ENCODE results near the gene SPHK2.

The SPHK2 gene

DNA sequence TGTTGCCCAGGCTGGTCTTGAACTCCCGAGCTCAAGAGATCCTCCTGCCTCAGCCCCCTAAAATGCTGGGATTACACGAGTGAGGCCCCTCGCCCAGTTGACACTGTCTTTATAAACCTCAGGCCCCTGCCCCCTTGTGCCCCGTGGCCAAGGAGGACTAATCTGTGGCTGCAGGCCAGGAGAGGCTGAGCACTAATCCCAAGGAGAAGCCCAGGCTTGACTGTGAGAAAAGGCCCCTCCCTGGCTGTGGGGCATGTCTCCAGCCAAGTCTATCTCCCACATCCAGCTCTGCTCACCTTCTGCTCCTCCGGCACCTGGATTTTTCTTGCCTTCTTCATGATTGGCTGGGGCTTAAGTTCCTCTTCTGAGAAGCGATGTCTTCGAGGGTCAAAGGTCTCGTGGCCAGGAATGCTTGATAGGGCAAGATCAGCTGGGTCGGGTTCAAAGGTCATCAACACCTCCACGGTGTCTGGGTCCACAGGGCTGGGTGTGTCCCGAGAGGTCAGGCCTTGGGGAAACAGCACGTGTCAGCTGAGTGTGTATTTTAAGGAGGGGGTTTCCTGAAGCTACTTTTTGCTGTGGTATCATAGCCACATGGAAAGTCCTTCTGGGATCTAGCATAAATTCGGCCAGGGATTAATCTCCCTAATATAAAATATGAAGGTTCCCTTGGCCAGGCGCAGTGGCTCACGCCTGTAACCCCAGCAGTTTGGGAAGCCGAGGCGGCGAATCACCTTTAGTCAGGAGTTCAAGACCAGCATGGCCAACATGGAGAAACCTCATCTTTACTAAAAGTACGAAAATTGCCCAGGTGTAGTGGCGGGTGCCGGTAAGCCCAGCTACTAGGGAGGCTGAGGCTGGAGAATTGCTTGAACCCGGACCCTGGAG lies 14.1 kb downstream of the SPHK2 start:
- DNase-seq (ENCODE audit: insufficient read length, low spot score) (no peak), FAIRE-seq (no peak)
- TF ChIP-seq POLR2A (IDR thresholded peaks at IDR 0.05; ENCODE audit: low read depth, low read length) = no peak

DNA sequence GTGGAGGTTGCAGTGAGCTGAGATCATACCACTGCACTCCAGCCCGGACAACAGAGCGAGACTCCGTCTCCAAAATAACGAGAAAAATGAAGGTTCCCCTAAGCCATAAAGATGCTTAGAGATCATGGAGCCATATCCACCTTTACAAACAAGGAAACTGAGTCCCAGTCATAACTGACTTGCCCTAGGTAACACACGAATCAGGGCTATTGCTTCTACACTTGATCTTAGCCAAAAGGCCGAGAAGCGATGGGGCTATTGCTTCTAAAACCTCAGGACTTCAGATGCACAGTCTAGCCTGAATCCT lies 14.7 kb downstream of the SPHK2 start:
- DNase-seq (ENCODE audit: insufficient read length, low spot score) = no peak
- FAIRE-seq = no peak
- TF ChIP-seq POLR2A (IDR thresholded peaks at IDR 0.05; ENCODE audit: low read depth, low read length) = no peak

- DNase-seq (ENCODE audit: insufficient read length, low spot score) (peak; percentile 79), FAIRE-seq (peak; percentile 83)
- TF ChIP-seq POLR2A (IDR thresholded peaks at IDR 0.05; ENCODE audit: low read depth, low read length) = no peak
Measured at GRCh38 chr19:48634424-48635262, 15.3 kb downstream of the SPHK2 start.

GRCh38 chr19:48635263-48635965 lies 16.1 kb downstream of the SPHK2 start:
- DNase-seq (ENCODE audit: insufficient read length, low spot score) = no peak
- FAIRE-seq = no peak
- peak; percentile 16; the same call in 1 of the 2 replicates for TF ChIP-seq POLR2A (IDR thresholded peaks at IDR 0.05; ENCODE audit: low read depth, low read length)

- DNase-seq (ENCODE audit: insufficient read length, low spot score) (no peak), FAIRE-seq (no peak)
- no peak for TF ChIP-seq POLR2A (IDR thresholded peaks at IDR 0.05; ENCODE audit: low read depth, low read length)
Measured at GRCh38 chr19:48635966-48636858, 16.9 kb downstream of the SPHK2 start.

GRCh38 chr19:48636859-48637448 lies 17.6 kb downstream of the SPHK2 start, which contains the start of gene DBP:
DBP (minus strand) TSS chr19:48637379; CDS start chr19:48636994, 385 bp downstream.
- TF ChIP-seq POLR2A (IDR thresholded peaks at IDR 0.05; ENCODE audit: low read depth, low read length) = no peak
- DNase-seq (ENCODE audit: insufficient read length, low spot score) (no peak), FAIRE-seq (no peak)

GRCh38 chr19:48637449-48637947 lies 18.2 kb downstream of the SPHK2 start:
- FAIRE-seq (peak; percentile 15), DNase-seq (ENCODE audit: insufficient read length, low spot score) (peak; percentile 81)
- no peak for TF ChIP-seq POLR2A (IDR thresholded peaks at IDR 0.05; ENCODE audit: low read depth, low read length)

DNA sequence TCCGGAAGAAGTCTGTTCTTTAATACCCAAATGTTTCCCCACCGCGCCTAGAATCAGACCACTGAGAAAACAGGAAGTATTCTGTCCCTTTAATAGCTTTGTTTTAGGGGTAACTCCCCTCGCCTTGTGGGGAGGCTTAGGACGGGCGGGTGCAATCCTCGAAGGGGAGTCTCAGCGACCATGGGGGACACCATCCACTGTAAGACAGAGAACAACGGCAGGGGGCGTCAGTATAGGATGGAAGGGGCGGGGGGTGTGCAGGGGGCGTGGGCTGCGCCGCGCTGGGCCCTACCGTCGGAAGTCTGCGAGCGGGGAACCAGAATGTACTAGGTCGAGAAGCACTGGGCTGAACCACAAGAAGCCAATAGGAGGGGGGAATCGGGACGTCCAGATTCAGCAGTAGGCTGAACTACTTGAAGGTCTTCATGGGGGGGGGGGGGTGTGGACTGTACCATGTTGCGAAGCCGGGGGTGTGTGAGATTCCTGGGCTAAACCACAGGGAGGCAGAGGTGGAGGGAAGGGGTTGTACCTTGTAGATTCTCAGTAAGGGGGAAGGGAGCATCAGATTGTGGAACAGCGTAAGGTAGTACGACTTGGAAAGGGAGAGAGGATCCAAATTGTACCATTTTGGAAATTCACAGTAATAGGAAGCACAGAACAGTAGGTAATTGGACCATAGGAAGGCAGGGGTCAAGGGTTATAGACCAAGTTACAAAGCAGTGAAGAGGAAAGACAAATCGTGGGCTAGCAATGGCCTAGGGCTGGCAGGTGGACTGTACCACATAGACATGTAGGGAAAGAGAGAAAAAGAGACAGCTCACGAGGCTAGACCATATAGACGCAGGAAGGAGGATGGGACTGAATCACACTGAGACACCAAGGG lies 18.9 kb downstream of the SPHK2 start:
- DNase-seq (ENCODE audit: insufficient read length, low spot score) (no peak), FAIRE-seq (peak; percentile 23)
- 0 out of 2 replicates have a peak, but pooled peaks have one; percentile 6 for TF ChIP-seq POLR2A (IDR thresholded peaks at IDR 0.05; ENCODE audit: low read depth, low read length)

- no peak for TF ChIP-seq POLR2A (IDR thresholded peaks at IDR 0.05; ENCODE audit: low read depth, low read length)
- DNase-seq (ENCODE audit: insufficient read length, low spot score) = no peak
- no peak for FAIRE-seq
Measured at GRCh38 chr19:48638831-48639381, 19.6 kb downstream of the SPHK2 start.

DNA sequence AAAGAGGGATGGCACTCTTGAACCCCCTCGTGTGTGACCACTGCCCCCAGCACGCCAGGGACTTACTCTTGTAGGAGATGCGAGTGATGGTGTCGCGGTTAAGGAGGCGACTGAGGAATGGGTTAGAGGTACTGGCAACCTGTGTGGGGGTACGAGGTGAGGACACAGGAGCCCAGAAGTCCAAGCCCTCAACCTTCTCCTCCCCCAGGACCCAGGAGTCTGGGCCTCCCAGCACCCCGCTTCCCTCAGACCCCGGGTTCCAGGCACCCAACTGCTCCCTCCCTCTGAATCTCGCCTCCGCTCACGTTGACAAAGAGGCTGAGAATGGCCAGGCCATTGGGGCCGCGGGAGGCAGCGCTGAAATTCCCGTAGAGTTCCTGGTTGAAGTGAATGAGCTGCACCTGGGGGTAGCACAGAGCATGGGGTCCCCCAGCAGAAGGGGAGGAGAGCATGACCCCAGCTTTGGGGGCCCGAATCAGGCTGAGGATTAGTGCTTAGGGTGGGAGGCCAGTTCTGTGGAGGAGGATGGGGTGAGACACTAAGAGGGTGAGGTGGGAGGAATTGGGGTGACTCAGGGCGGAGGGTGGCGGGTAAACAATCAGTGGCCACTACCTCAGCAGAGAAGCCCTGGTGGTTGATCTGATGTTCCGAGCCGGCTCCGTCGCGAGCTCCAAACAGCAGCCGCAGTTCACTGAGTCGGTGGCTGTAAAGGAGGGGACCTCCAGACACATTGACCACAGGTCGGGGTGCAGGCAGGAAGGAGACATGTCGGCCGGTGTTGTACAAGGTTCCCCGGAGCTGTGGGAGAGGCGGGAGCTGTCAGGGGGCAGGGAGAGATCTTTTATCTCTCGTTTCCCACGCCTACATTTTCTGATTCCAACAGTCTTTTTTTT lies 20.4 kb downstream of the SPHK2 start:
- DNase-seq (ENCODE audit: insufficient read length, low spot score) (no peak), FAIRE-seq (no peak)
- TF ChIP-seq POLR2A (IDR thresholded peaks at IDR 0.05; ENCODE audit: low read depth, low read length) = no peak
